Measurements from ENCODE around the gene GBE1. TPM values are rescaled to one million over a fixed set of nuclear protein-coding genes. Genes with fewer than 3 reads are reported as not detected.

GBE1 gene
- total RNA-seq, 1 donor from 2014 or later = 34.4 TPM

- H3K27ac ChIP-seq = no peak overlapping the region
- no peak overlapping the region for H2AFZ ChIP-seq (replicated peaks)
- Mint-ChIP-seq H3K4me1 (no peaks in the 10 kb centered on the region), H3K27me3 (ENCODE audit: insufficient read depth, low read depth) (no peaks in the 10 kb centered on the region), H3K36me3 (no peaks in the 10 kb centered on the region), H3K4me3 (no peak overlapping the region), H3K9me3 (no peaks in the 10 kb centered on the region), H3K27ac (no peak overlapping the region)
- H3F3A ChIP-seq (ENCODE audit: low read depth) = no peaks in the 10 kb centered on the region
- no peaks in the 10 kb centered on the region for H3K9me3 ChIP-seq (ENCODE audit: low read depth)
- no peaks in the 10 kb centered on the region for H4K20me1 ChIP-seq (ENCODE audit: low read depth)
- no peaks in the 10 kb centered on the region for H3K4me1 ChIP-seq
- no peaks in the 10 kb centered on the region for H3K79me2 ChIP-seq (ENCODE audit: low read depth)
- no peaks in the 10 kb centered on the region for H3K36me3 ChIP-seq
- no peak for DNase-seq (ENCODE audit: low spot score)
- no peaks in the 10 kb centered on the region for H3K27me3 ChIP-seq
- TF ChIP-seq EZH2phosphoT487 (IDR thresholded peaks at IDR 0.05) (no peak), EZH2 (IDR thresholded peaks at IDR 0.05) (no peak), CTCF (IDR thresholded peaks at IDR 0.05) (no peak)
- H3K4me2 ChIP-seq = no peak overlapping the region
- H3K9ac ChIP-seq = no peak overlapping the region
- no peak overlapping the region for H3K4me3 ChIP-seq
Measured at GRCh38 chr3:81476692-81477091, 284.8 kb downstream of the GBE1 start.

GRCh38 chr3:81472600-81473362 is 288.7 kb downstream of the GBE1 start:
- H3K4me2 ChIP-seq = no peak overlapping the region
- no peak overlapping the region for H3K27ac ChIP-seq
- Mint-ChIP-seq H3K9me3 (no peaks in the 10 kb centered on the region), H3K4me1 (no peaks in the 10 kb centered on the region), H3K27ac (no peak overlapping the region), H3K27me3 (ENCODE audit: insufficient read depth, low read depth) (no peaks in the 10 kb centered on the region), H3K36me3 (no peaks in the 10 kb centered on the region), H3K4me3 (no peak overlapping the region)
- no peak for TF ChIP-seq CTCF (IDR thresholded peaks at IDR 0.05)
- no peak for TF ChIP-seq EZH2phosphoT487 (IDR thresholded peaks at IDR 0.05)
- TF ChIP-seq EZH2 (IDR thresholded peaks at IDR 0.05) = no peak
- no peaks in the 10 kb centered on the region for H3K36me3 ChIP-seq
- H3K9me3 ChIP-seq (ENCODE audit: low read depth) = no peaks in the 10 kb centered on the region
- no peaks in the 10 kb centered on the region for H3K4me1 ChIP-seq
- no peak for DNase-seq (ENCODE audit: low spot score)
- no peak overlapping the region for H3K4me3 ChIP-seq
- H3K79me2 ChIP-seq (ENCODE audit: low read depth) = no peaks in the 10 kb centered on the region
- H4K20me1 ChIP-seq (ENCODE audit: low read depth) = no peaks in the 10 kb centered on the region
- no peaks in the 10 kb centered on the region for H3F3A ChIP-seq (ENCODE audit: low read depth)
- no peak overlapping the region for H2AFZ ChIP-seq (replicated peaks)
- H3K9ac ChIP-seq = no peak overlapping the region
- no peaks in the 10 kb centered on the region for H3K27me3 ChIP-seq

GRCh38 chr3:81470524-81471278 is 290.7 kb downstream of the GBE1 start:
- Histone ChIP-seq H3K4me3 (no peak overlapping the region), H3F3A (ENCODE audit: low read depth) (no peaks in the 10 kb centered on the region), H3K36me3 (no peaks in the 10 kb centered on the region), H3K79me2 (ENCODE audit: low read depth) (no peaks in the 10 kb centered on the region), H4K20me1 (ENCODE audit: low read depth) (no peaks in the 10 kb centered on the region), H3K4me2 (no peak overlapping the region), H2AFZ (replicated peaks) (no peak overlapping the region), H3K9ac (no peak overlapping the region), H3K4me1 (no peaks in the 10 kb centered on the region), H3K27me3 (no peaks in the 10 kb centered on the region), H3K9me3 (ENCODE audit: low read depth) (no peaks in the 10 kb centered on the region), H3K27ac (no peak overlapping the region)
- Mint-ChIP-seq H3K9me3 (no peaks in the 10 kb centered on the region), H3K27me3 (ENCODE audit: insufficient read depth, low read depth) (no peaks in the 10 kb centered on the region), H3K36me3 (no peaks in the 10 kb centered on the region), H3K4me3 (no peak overlapping the region), H3K4me1 (peaks cover 3% of the 10 kb centered on the region), H3K27ac (no peak overlapping the region)
- TF ChIP-seq CTCF (IDR thresholded peaks at IDR 0.05) (no peak), EZH2 (IDR thresholded peaks at IDR 0.05) (no peak)
- DNase-seq (ENCODE audit: low spot score) = no peak

All from neural progenitor cell (in vitro differentiated cells).